Mesodermal cell (in vitro differentiated cells): ENCODE data around the gene H2BK1.
A peak's percentile ranks its signal among the peaks of the same experiment; 100 is the strongest.

ENCODE experiments used
- H3K27ac ChIP-seq: 2 replicates; pipeline ENCODE4 v1.7.0; 2013; ENCODE audit warnings: mild to moderate bottlenecking, low read depth, low read length, moderate library complexity; ENCODE audit not compliant: severe bottlenecking
- H3K36me3 ChIP-seq: 2 replicates; pipeline ENCODE4 v1.7.1; 2013; ENCODE audit warnings: mild to moderate bottlenecking, low read length, moderate library complexity; ENCODE audit not compliant: control insufficient read depth, insufficient read depth
- H3K4me1 ChIP-seq: one replicate; pipeline ENCODE4 v1.7.1; 2013; ENCODE audit warnings: mild to moderate bottlenecking, low read length; ENCODE audit not compliant: insufficient read depth, control insufficient read depth, poor library complexity, severe bottlenecking
- H3K4me3 ChIP-seq: 2 replicates; pipeline ENCODE4 v1.7.0; 2013; ENCODE audit warnings: low read length, control low read depth, mild to moderate bottlenecking; ENCODE audit not compliant: insufficient read depth, poor library complexity, severe bottlenecking; ENCODE audit errors: extremely low read depth
- H3K9me3 ChIP-seq: 2 replicates; pipeline ENCODE4 v1.7.1; 2013; ENCODE audit warnings: mild to moderate bottlenecking, low read length, moderate library complexity; ENCODE audit not compliant: control insufficient read depth
- WGBS, 2 experiments: methylation state at CpG; one replicate each; pipeline ENCODE4 v1.1.5; 2013; ENCODE audit warnings: missing lambda C conversion rate in 2 of 2; ENCODE audit not compliant: insufficient coverage in 2 of 2; 5-methylcytosine and 5-hydroxymethylcytosine counted together

H2BK1 gene

GRCh38 chr7:151175047-151175792 lies 35.1 kb downstream of the H2BK1 start:
- 92% methylated on average over 14 to 15 of the region's 16 CpGs for WGBS, 2 experiments
- Histone ChIP-seq H3K36me3 (no peaks in the 10 kb centered on the region), H3K27ac (no peak overlapping the region), H3K4me1 (no peaks in the 10 kb centered on the region), H3K4me3 (no peak overlapping the region), H3K9me3 (peaks cover 11% of the 10 kb centered on the region)

- 94 to 95% methylated on average over 71 to 77 of the region's 77 CpGs for WGBS, 2 experiments
Measured at GRCh38 chr7:151174246-151175046, 35.8 kb downstream of the H2BK1 start.

GRCh38 chr7:151173386-151174245 lies 36.7 kb downstream of the H2BK1 start:
- 94% methylated on average over 29 to 41 of the region's 43 CpGs for WGBS, 2 experiments
- Histone ChIP-seq H3K4me3 (no peak overlapping the region), H3K27ac (no peak overlapping the region), H3K9me3 (peaks cover 11% of the 10 kb centered on the region), H3K4me1 (no peaks in the 10 kb centered on the region), H3K36me3 (no peaks in the 10 kb centered on the region)

More at GRCh38 chr7:151174246-151175046, 35.8 kb downstream of the H2BK1 start:
- Histone ChIP-seq H3K36me3 (no peaks in the 10 kb centered on the region), H3K4me1 (no peaks in the 10 kb centered on the region), H3K9me3 (peaks cover 11% of the 10 kb centered on the region), H3K4me3 (no peak overlapping the region), H3K27ac (no peak overlapping the region)

GRCh38 chr7:151172273-151173141 lies 37.8 kb downstream of the H2BK1 start:
- Histone ChIP-seq H3K4me1 (no peaks in the 10 kb centered on the region), H3K9me3 (peaks cover 11% of the 10 kb centered on the region), H3K4me3 (no peak overlapping the region), H3K36me3 (no peaks in the 10 kb centered on the region), H3K27ac (no peak overlapping the region)
- 31 to 40% methylated on average over 35 to 36 of the region's 42 CpGs for WGBS, 2 experiments

- no peaks in the 10 kb centered on the region for H3K36me3 ChIP-seq
- no peak overlapping the region for H3K4me3 ChIP-seq
- WGBS, 2 experiments, result 3 to 7% methylated on average over 8 to 10 of the region's 10 CpGs
- H3K9me3 ChIP-seq, result peaks cover 9% of the 10 kb centered on the region
- no peaks in the 10 kb centered on the region for H3K4me1 ChIP-seq
- H3K27ac ChIP-seq, result no peak overlapping the region
Measured at GRCh38 chr7:151168787-151169162, 41.5 kb downstream of the H2BK1 start.

GRCh38 chr7:151168003-151168786 lies 42.1 kb downstream of the H2BK1 start:
- Histone ChIP-seq H3K4me3 (peak overlapping the region; percentile 44), H3K4me1 (no peaks in the 10 kb centered on the region), H3K27ac (no peak overlapping the region), H3K9me3 (peaks cover 5% of the 10 kb centered on the region), H3K36me3 (no peaks in the 10 kb centered on the region)
- 2% methylated on average over 36 to 42 of the region's 52 CpGs for WGBS, 2 experiments

- Histone ChIP-seq H3K4me3 (peak within 1 kb of the TSS; percentile 44), H3K27ac (no peak within 1 kb of the TSS), H3K9me3 (no peaks in the 10 kb centered on the region), H3K36me3 (no peaks in the 10 kb centered on the region), H3K4me1 (no peaks in the 10 kb centered on the region)
- 0 to 1% methylated on average over 52 to 55 of the region's 101 CpGs for WGBS, 2 experiments
Measured at GRCh38 chr7:151167197-151167961, 42.9 kb downstream of the H2BK1 start, which contains the start of gene GBX1. Gene GBX1 (minus strand): TSS chr7:151167694. CDS start chr7:151167548, 146 bp downstream.

GRCh38 chr7:151166629-151167196 lies 43.6 kb downstream of the H2BK1 start:
- Histone ChIP-seq H3K4me1 (no peaks in the 10 kb centered on the region), H3K9me3 (no peaks in the 10 kb centered on the region), H3K27ac (no peak overlapping the region), H3K4me3 (peak overlapping the region; percentile 44), H3K36me3 (no peaks in the 10 kb centered on the region)
- WGBS, 2 experiments, result 3 to 5% methylated on average over 19 to 29 of the region's 31 CpGs
